ENCODE results near the gene CSPG4. TPM values are rescaled to one million over a fixed set of nuclear protein-coding genes. Genes with fewer than 3 reads are reported as not detected.
A peak's percentile ranks its signal among the peaks of the same experiment; 100 is the strongest.

Gene CSPG4
- total RNA-seq, 1 experiment from 2014 or later, result 2.0 TPM

DNA sequence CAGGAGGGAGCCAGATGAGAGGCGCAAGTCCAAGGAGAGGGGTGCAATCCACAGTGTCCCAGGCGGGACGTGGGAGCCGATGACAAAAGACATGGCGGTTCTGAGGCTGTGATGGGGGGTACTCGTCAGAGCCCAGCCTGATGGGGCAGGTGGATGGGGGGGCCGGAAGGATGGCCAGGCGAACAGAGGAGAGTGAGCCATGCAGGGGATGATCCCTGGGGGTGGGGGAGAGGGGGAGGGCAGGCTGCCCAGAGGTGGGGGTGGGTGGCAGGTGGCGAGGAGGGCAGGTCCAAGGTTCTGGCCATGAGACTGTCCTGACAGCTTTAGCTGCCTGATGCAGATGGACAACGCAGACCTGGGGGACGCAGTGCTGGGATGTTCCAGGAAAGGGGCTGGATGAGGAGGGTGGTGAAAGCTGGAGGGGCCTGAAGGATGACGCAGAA is 8.9 kb upstream of the CSPG4 start:
- Histone ChIP-seq H3T11ph (ENCODE audit: low read length) (no peak overlapping the region), H2AFZ (ENCODE audit: low read length) (no peak overlapping the region), H4K5ac (ENCODE audit: insufficient read length, low read depth, low read length) (no peak overlapping the region), H2AK5ac (ENCODE audit: insufficient read length, low read length) (no peak overlapping the region), H3K79me1 (ENCODE audit: insufficient read depth, low read depth, low read length, poor library complexity, severe bottlenecking) (no peaks in the 10 kb centered on the region), H4K91ac (ENCODE audit: insufficient read length, low read depth, low read length) (no peak overlapping the region), H3K27ac (ENCODE audit: insufficient read length, low read depth, low read length) (no peak overlapping the region), H3K23ac (ENCODE audit: insufficient read length, low read depth, low read length) (no peak overlapping the region), H3K14ac (ENCODE audit: insufficient read depth, low read length) (no peak overlapping the region), H3K4ac (ENCODE audit: low read depth, low read length) (no peak overlapping the region), H2BK120ac (ENCODE audit: low read depth, low read length, poor library complexity, severe bottlenecking) (no peak overlapping the region), H2BK15ac (ENCODE audit: low read depth, low read length) (no peak overlapping the region), H3K4me2 (ENCODE audit: insufficient read depth, insufficient read length, low read length) (no peak overlapping the region), H3K18ac (ENCODE audit: insufficient read length, low read depth, low read length) (no peak overlapping the region), H2BK5ac (ENCODE audit: insufficient read length, low read length) (no peak overlapping the region), H3K79me2 (ENCODE audit: insufficient read depth, low read length) (no peaks in the 10 kb centered on the region), H3K27me3 (ENCODE audit: insufficient read depth, low read length) (no peaks in the 10 kb centered on the region), H4K8ac (replicated peaks; ENCODE audit: insufficient read length, low read depth, low read length) (no peak overlapping the region), H2BK20ac (ENCODE audit: low read depth, low read length, poor library complexity, severe bottlenecking) (no peak overlapping the region), H3K4me1 (ENCODE audit: insufficient read depth, low read length) (no peaks in the 10 kb centered on the region), H3K9ac (ENCODE audit: extremely low read depth, insufficient read length, low read length) (no peak overlapping the region), H3K56ac (ENCODE audit: insufficient read length, low read depth, low read length) (no peak overlapping the region), H3K9me3 (ENCODE audit: control insufficient read depth, low read depth, low read length) (no peaks in the 10 kb centered on the region), H3K23me2 (ENCODE audit: insufficient read length, low read depth, low read length, poor library complexity, severe bottlenecking) (no peaks in the 10 kb centered on the region), H4K20me1 (ENCODE audit: control insufficient read depth, insufficient read depth, insufficient read length) (no peaks in the 10 kb centered on the region), H2BK12ac (ENCODE audit: insufficient read length, low read depth, low read length) (no peak overlapping the region)
- H3K4me1 Mint-ChIP-seq, result peaks cover 2 to 7% of the 10 kb centered on the region in 2 experiments; a peak in 3 of 4 replicates
- H3K27ac Mint-ChIP-seq, result peak overlapping the region in 1 of 3 experiments; percentile 57; a peak in 1 of 7 replicates
- no peaks in the 10 kb centered on the region for H3K36me3 Mint-ChIP-seq (ENCODE audit: insufficient read depth in 1 of 3, low read depth in 3 of 3)
- no peak overlapping the region; a peak in 1 of 5 replicates for H3K4me3 Mint-ChIP-seq
- no peaks in the 10 kb centered on the region for H3K9me3 Mint-ChIP-seq
- H3K27me3 Mint-ChIP-seq (ENCODE audit: low read depth), result peaks cover 49% of the 10 kb centered on the region
- no CpG with 5 or more reads among the region's 12 CpGs for WGBS (ENCODE audit: extremely low coverage, insufficient read length, low lambda C conversion rate)
- TF ChIP-seq, protein P1, sequence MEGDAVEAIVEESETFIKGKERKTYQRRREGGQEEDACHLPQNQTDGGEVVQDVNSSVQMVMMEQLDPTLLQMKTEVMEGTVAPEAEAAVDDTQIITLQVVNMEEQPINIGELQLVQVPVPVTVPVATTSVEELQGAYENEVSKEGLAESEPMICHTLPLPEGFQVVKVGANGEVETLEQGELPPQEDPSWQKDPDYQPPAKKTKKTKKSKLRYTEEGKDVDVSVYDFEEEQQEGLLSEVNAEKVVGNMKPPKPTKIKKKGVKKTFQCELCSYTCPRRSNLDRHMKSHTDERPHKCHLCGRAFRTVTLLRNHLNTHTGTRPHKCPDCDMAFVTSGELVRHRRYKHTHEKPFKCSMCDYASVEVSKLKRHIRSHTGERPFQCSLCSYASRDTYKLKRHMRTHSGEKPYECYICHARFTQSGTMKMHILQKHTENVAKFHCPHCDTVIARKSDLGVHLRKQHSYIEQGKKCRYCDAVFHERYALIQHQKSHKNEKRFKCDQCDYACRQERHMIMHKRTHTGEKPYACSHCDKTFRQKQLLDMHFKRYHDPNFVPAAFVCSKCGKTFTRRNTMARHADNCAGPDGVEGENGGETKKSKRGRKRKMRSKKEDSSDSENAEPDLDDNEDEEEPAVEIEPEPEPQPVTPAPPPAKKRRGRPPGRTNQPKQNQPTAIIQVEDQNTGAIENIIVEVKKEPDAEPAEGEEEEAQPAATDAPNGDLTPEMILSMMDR (conservative IDR thresholded peaks at IDR 0.05), result no peak
- no peak for DNase-seq

Measured in H9 (cell line).